Cardiac muscle cell (in vitro differentiated cells and primary cell): ENCODE measurements around the gene KANK3. TPM values are rescaled to one million over a fixed set of nuclear protein-coding genes. Genes with fewer than 3 reads are reported as not detected.

Experiments
- DNase-seq, 2 donors: peaks; one replicate each; pipeline versions ENCODE4 v3.0.0 to v3.0.0-alpha.2; 2010 to 2017; ENCODE audit warnings: low read depth in 1 of 2, low spot score in 1 of 2
- H3K27ac ChIP-seq: fragments of 200-600 bp; sonication (generic); 2 replicates; pipeline ENCODE4 v1.5.1; 2016
- H3K27me3 ChIP-seq: fragments of 200-600 bp; sonication (generic); 2 replicates; pipeline ENCODE4 v1.6.0; 2016; ENCODE audit warnings: control low read depth
- H3K36me3 ChIP-seq: fragments of 200-600 bp; sonication (generic); 2 replicates; pipeline ENCODE4 v1.5.1; 2016; ENCODE audit warnings: control low read depth
- H3K4me1 ChIP-seq: fragments of 200-600 bp; sonication (generic); 2 replicates; pipeline ENCODE4 v1.8.1; 2017; ENCODE audit warnings: low read depth, mild to moderate bottlenecking, mixed run types
- H3K4me3 ChIP-seq: fragments of 200-600 bp; sonication (generic); 2 replicates; pipeline ENCODE4 v1.5.1; 2016; ENCODE audit warnings: mild to moderate bottlenecking
- H3K9me3 ChIP-seq: fragments of 200-600 bp; sonication (generic); 2 replicates; pipeline ENCODE4 v1.5.1; 2017; ENCODE audit warnings: low read depth, mild to moderate bottlenecking, control low read depth
- polyA plus RNA-seq: library from polyadenylated mRNA; unstranded; fragments of >200 nt; fragmentation: Nextera tagmentation; extraction: Ambion mirVana; gene quantifications from 2 replicates; pipeline ENCODE4 v1.2.1, GENCODE V29; 2016
- total RNA-seq: library from RNA; depleted of rRNA; stranded (reverse); fragments of >200 nt; gene quantifications from 2 replicates; pipeline ENCODE4 v1.2.3, GENCODE V29; 2016
- TF ChIP-seq, protein P1 (sequence below): IDR thresholded peaks from 2 replicates; pipeline ENCODE4 v1.5.1; 2012; ENCODE audit warnings: low read depth, mild to moderate bottlenecking, low read length

The KANK3 gene
- total and polyA plus RNA-seq, 2 experiments from 2014 or later, result 0.72 to 4.0 TPM

DNA sequence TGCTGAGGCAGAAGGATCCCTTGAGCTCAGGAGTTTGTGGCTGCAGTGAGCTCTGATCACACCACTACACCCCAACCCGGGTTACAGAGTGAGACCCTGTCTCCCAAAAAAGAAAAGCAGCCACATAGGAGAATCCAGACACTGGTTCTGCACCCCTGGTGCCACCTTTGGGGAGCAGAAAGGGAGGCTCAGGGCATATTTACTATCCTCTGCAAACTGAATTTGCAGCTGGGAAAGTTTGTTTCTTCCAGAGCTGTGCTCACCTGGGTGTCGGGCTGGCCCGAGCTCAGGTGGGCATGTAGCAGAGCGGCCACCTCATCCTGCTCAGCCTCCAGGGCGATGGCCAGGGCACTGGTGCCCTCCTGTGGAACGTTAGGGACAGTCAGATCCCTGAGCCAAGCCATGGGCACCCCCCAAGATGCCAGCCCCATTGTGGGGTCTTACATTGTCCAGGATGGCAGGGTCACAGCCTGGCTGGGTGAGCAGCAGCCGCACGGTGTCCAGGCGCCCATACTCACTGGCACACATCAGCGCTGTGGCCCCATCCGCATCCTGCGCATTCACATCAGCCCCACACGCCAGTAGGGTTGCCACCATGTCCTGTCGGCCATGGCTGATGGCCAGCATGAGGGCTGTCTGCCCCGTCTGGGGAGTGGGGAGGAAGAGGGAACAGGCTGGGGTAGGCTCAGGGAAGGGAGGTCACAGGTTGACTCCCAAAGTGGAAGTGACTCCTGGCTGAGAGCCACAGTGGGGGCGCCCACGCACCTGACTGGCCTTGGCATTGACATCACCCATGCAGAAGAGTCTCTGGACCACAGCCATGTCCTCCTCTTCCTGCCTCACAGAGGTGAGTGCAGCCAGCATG, 18.6 kb downstream of the KANK3 start:
- DNase-seq, result no peak
- Histone ChIP-seq H3K27me3 (peaks cover 2% of the 10 kb centered on the region), H3K36me3 (peaks cover 5% of the 10 kb centered on the region), H3K27ac (peak overlapping the region; percentile 15), H3K4me1 (peaks cover 11% of the 10 kb centered on the region), H3K4me3 (no peak overlapping the region), H3K9me3 (no peaks in the 10 kb centered on the region)
- TF ChIP-seq, protein P1, sequence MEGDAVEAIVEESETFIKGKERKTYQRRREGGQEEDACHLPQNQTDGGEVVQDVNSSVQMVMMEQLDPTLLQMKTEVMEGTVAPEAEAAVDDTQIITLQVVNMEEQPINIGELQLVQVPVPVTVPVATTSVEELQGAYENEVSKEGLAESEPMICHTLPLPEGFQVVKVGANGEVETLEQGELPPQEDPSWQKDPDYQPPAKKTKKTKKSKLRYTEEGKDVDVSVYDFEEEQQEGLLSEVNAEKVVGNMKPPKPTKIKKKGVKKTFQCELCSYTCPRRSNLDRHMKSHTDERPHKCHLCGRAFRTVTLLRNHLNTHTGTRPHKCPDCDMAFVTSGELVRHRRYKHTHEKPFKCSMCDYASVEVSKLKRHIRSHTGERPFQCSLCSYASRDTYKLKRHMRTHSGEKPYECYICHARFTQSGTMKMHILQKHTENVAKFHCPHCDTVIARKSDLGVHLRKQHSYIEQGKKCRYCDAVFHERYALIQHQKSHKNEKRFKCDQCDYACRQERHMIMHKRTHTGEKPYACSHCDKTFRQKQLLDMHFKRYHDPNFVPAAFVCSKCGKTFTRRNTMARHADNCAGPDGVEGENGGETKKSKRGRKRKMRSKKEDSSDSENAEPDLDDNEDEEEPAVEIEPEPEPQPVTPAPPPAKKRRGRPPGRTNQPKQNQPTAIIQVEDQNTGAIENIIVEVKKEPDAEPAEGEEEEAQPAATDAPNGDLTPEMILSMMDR, result no peak

- H3K36me3 ChIP-seq, result peaks cover 5% of the 10 kb centered on the region
- TF ChIP-seq, protein P1, result no peak
- peak overlapping the region; percentile 15 for H3K27ac ChIP-seq
- DNase-seq, result no peak
- peaks cover 2% of the 10 kb centered on the region for H3K27me3 ChIP-seq
- no peak overlapping the region for H3K4me3 ChIP-seq
- no peaks in the 10 kb centered on the region for H3K9me3 ChIP-seq
- H3K4me1 ChIP-seq, result peaks cover 11% of the 10 kb centered on the region
These were observed 19.3 kb downstream of the KANK3 start for GRCh38 chr19:8323781-8324185.

DNA sequence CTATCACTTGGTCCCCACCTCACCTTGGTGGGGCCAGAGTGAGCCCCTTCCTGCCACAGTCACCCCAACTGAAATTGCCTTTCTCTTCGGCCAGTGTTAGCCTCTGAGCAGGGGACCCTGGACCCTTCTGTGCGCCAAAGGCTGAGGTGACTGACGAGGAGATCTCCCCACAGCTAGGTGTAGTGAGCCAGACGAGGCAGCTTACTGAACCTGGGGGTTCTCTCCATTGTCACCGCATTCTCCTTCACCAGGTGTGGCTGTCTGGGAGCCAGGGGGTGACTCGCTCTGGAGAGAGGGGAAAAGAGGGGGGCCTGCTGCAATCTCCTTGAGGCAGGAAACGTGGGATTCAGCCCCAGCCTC, 20.4 kb downstream of the KANK3 start:
- H3K27ac ChIP-seq, result no peak overlapping the region
- DNase-seq, result no peak
- no peaks in the 10 kb centered on the region for H3K9me3 ChIP-seq
- peak overlapping the region; percentile 77 for H3K4me3 ChIP-seq
- H3K27me3 ChIP-seq, result no peaks in the 10 kb centered on the region
- peaks cover 11% of the 10 kb centered on the region for H3K4me1 ChIP-seq
- H3K36me3 ChIP-seq, result peaks cover 5% of the 10 kb centered on the region
- TF ChIP-seq, protein P1, result no peak

DNA sequence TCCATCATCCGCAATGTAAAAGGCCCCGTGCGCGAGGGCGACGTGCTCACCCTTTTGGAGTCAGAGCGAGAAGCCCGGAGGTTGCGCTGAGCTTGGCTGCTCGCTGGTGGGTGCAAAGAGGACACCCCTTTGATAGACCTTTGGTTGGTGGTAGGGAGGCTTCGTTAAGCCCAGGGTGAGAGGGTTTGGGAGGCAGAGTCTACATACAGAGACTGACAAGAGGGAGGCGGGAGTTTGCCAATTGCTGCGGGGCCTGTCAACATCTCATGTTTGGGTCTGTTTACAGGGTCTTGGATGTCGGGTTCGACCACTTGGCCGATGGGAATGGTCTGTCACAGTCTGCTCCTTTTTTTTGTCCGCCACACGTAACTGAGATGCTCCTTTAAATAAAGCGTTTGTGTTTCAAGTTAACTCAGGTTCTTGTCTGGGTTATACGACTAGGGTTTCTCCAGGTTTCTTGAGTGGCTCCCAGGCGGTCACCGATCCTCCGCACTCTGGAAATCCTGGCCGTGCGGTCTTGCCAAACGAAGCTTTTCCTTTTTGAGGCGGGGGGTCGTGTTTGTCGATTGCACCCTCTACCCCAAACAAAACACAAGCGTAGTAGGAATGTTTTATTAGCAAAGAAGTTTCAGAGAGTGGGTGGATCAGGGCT, 20.9 kb downstream of the KANK3 start:
- Histone ChIP-seq H3K4me1 (peaks cover 11% of the 10 kb centered on the region), H3K9me3 (no peaks in the 10 kb centered on the region), H3K36me3 (peaks cover 5% of the 10 kb centered on the region), H3K27me3 (no peaks in the 10 kb centered on the region), H3K4me3 (peak overlapping the region; percentile 77), H3K27ac (peak overlapping the region; percentile 76)
- no peak for DNase-seq
- TF ChIP-seq, protein P1, result no peak

GRCh38 chr19:8321067-8321985, 21.7 kb downstream of the KANK3 start, which contains the start of the genes NDUFA7 and RPS28:
NDUFA7 (minus strand) TSS chr19:8321375; CDS start chr19:8321358, 17 bp downstream.
RPS28 (plus strand) TSS chr19:8321496; CDS start chr19:8321531, 35 bp downstream.
- TF ChIP-seq, protein P1, result peak; percentile 11
- H3K27ac ChIP-seq, result peak within 1 kb of the TSS; percentile 91
- H3K4me1 ChIP-seq, result peaks cover 11% of the 10 kb centered on the region
- peak within 1 kb of the TSS; percentile 77 for H3K4me3 ChIP-seq
- no peaks in the 10 kb centered on the region for H3K9me3 ChIP-seq
- H3K36me3 ChIP-seq, result peaks cover 5% of the 10 kb centered on the region
- H3K27me3 ChIP-seq, result no peaks in the 10 kb centered on the region
- peak; percentile 97 to 98 for DNase-seq
